ENCODE measurements around the gene MPC1. TPM values are rescaled to one million over a fixed set of nuclear protein-coding genes. Genes with fewer than 3 reads are reported as not detected.
A peak's percentile ranks its signal among the peaks of the same experiment; 100 is the strongest.

MPC1 gene
- 20.4 and 21.2 TPM in 2 replicates for total RNA-seq

DNA sequence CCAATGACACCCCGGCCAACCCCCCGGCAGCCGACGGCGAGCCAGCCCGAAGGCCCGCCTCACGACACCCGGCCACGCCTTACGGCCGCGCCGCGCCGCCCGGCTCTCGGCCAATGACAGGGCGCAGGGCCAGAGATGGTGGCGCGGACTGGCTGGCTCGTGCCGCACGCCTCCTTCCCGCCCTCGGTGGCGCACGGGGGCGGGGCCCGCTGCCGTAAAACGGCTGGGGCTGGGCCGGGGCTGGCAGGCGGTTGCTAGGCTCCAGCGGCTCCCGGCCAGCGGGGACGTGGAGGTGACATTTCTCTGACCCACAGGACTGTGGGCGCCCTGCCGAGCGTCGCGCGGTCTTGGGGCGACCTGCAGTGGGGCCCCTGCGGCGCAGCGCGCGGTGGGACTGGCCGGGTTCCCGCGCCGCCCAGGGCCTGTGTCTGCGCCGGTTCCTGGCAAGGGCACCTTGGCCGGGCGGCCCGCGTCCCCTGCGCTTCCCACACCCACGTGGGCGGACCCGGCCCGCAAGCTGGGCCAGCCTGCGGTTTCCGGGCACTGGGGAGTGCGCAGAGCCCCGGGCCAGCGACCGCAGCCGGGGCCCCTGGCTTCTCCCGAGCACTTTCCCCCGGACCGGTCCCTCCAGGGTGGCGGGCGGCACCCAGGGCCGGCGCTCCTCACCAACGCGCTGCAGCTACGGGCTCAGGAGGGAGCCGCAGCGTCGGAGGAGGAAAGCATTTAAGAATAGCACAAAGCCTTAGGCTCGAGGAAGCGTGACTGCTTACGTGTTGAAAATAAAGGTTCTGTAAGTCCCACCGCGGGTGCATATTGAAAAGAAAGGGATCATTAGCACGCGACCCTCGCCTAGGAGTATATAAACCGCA lies at the start of gene MPC1:
Gene MPC1 (minus strand): TSS at position 8 of the 869 bp plus-strand sequence. CDS start 64 bp downstream, outside the sequence.
- TF ChIP-seq, protein P1, sequence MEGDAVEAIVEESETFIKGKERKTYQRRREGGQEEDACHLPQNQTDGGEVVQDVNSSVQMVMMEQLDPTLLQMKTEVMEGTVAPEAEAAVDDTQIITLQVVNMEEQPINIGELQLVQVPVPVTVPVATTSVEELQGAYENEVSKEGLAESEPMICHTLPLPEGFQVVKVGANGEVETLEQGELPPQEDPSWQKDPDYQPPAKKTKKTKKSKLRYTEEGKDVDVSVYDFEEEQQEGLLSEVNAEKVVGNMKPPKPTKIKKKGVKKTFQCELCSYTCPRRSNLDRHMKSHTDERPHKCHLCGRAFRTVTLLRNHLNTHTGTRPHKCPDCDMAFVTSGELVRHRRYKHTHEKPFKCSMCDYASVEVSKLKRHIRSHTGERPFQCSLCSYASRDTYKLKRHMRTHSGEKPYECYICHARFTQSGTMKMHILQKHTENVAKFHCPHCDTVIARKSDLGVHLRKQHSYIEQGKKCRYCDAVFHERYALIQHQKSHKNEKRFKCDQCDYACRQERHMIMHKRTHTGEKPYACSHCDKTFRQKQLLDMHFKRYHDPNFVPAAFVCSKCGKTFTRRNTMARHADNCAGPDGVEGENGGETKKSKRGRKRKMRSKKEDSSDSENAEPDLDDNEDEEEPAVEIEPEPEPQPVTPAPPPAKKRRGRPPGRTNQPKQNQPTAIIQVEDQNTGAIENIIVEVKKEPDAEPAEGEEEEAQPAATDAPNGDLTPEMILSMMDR (conservative IDR thresholded peaks at IDR 0.05; ENCODE audit: low read depth, low read length), result no peak
- H3K4me3 ChIP-seq (ENCODE audit: low read depth, low read length), result peak within 1 kb of the TSS; percentile 86
- DNase-seq (ENCODE audit: low read depth), result peak; percentile 46

DNA sequence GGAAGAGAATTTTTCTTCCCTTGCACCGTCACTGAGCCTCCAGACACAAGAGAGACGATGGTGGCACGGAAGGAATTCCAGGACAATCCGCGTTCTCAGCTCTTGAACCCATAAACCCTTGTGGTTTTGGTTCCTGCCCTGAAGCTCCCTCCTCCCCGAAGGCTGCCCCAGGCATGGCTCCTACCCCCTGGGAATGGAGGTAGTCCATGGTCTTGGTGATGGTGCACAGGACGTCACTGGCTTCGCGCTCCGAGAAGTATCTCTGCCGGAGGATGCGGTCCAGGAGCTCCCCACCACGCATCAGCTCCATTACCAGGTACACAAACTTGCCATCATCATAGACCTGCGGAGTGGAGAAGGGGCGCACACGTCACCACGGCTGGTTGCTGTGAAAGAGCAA lies 47.5 kb upstream of the MPC1 start:
- no peak for DNase-seq (ENCODE audit: low read depth)
- TF ChIP-seq, protein P1 (conservative IDR thresholded peaks at IDR 0.05; ENCODE audit: low read depth, low read length), result no peak
- no peak overlapping the region for H3K4me3 ChIP-seq (ENCODE audit: low read depth, low read length)

- no peak overlapping the region for H3K4me3 ChIP-seq (ENCODE audit: low read depth, low read length)
- DNase-seq (ENCODE audit: low read depth), result no peak
- TF ChIP-seq, protein P1 (conservative IDR thresholded peaks at IDR 0.05; ENCODE audit: low read depth, low read length), result no peak
Measured at GRCh38 chr6:166424431-166424830, 41.7 kb upstream of the MPC1 start.

DNA sequence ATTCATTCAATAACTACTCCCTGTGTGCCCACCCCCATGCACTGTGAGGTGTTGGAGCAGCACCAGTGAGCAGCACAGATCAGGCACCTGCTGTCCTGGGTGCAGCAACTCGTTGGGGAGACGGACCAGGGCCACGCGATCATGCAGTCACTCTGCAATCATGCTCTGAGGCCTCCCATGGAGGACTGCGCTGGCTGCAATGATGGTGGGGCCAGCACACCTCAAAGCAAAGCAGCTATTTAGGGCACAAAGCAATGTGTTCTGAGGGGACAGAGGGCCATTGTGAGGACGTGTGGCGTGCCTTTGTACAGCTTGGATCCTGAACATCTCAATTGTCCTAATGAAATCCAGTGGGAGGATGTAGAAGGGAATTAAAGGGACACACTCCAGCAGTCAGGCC lies 41.0 kb upstream of the MPC1 start:
- DNase-seq (ENCODE audit: low read depth), result no peak
- TF ChIP-seq, protein P1 (conservative IDR thresholded peaks at IDR 0.05; ENCODE audit: low read depth, low read length), result no peak
- H3K4me3 ChIP-seq (ENCODE audit: low read depth, low read length), result no peak overlapping the region

DNA sequence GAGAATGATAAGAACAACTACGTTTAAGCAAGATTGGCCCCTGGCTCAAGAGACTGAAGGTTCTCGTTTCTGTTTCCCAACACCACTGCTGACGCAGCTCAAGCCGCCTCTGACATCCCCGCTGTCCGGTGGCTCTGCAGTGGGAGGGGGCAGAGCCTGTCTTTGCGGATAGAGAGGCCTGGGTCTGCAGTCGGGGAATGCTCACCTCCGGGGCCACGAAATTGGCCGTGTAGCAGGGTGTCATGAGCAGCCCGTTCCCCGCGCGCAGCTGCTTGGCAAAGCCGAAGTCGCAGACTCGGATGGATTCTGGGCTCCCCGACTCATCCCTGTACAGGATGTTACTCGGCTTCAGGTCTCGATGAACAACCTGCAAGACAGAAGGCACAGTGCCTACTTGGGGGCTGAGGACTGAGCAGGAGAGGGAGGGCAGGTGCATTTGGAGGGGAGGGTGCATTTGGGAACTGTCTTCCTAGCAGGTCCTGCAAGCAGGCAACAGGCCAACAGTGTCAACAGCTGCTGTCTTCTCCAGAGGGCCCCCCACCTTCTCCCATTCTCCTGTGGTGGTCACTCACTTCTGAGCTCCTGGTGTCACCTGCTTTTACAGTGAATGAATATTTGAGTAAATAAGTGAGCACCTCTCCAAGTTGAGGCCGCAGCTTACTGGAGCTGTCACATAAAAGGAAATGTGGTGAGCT lies 40.5 kb upstream of the MPC1 start:
- DNase-seq (ENCODE audit: low read depth), result no peak
- TF ChIP-seq, protein P1 (conservative IDR thresholded peaks at IDR 0.05; ENCODE audit: low read depth, low read length), result no peak
- no peak overlapping the region for H3K4me3 ChIP-seq (ENCODE audit: low read depth, low read length)

DNA sequence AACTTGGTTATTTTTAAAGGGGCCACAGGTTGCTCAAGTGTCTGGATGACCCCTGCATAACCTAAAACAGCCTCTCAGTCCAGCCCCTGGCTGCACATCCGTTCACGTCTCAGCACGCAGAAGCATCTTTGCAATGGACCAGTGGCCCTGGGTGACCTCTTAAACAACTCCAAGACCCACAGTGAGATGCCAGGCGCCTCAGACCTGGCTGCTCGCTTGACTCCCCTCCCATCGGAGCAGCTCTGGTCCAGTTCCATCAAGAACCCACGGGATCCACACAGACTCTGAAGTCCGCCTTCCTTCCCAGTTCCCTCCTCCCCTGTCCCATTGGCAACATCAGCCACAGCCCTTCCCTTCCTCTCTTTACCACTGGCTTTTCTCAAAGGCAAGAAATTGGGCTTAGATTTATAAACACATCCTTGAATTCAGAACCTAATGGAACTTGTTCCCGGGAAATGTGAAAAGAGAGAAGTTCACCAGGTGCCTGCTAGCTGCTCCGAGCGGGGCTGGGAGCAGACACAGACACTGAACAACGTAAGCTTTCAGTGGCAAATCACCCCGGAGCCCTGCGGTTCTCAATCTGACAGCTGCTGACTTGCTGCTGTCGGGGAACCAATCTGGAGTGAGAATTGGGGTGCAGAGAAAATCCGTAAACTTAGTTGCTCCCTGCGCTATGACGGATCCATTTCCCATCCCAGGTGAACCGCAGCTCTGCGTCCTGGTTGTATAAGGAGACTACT lies 39.6 kb upstream of the MPC1 start:
- TF ChIP-seq, protein P1 (conservative IDR thresholded peaks at IDR 0.05; ENCODE audit: low read depth, low read length), result no peak
- H3K4me3 ChIP-seq (ENCODE audit: low read depth, low read length), result no peak overlapping the region
- no peak for DNase-seq (ENCODE audit: low read depth)

All from epithelial cell of proximal tubule (primary cell).